ENCODE data around the gene CCNDBP1.

DNA sequence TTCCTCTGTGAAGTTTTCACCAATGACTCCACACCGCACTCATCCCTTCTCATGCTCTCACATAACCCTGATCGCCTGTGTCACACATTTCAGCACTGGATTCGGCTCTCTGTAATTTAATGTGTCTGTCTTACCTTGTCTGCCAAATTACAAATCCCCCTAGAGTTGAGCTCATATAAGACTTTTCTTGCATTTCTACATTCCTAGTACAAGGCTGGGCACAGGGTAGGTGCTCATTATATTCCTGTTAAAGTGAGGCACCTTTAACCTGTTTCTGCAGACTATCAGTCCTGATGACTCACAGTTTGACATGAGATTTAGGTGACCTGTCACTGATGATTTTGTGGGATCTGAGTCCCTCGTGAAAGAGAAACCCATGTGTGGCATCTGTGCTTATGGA lies 58.9 kb downstream of the CCNDBP1 start:
- TF ChIP-seq, protein P1, sequence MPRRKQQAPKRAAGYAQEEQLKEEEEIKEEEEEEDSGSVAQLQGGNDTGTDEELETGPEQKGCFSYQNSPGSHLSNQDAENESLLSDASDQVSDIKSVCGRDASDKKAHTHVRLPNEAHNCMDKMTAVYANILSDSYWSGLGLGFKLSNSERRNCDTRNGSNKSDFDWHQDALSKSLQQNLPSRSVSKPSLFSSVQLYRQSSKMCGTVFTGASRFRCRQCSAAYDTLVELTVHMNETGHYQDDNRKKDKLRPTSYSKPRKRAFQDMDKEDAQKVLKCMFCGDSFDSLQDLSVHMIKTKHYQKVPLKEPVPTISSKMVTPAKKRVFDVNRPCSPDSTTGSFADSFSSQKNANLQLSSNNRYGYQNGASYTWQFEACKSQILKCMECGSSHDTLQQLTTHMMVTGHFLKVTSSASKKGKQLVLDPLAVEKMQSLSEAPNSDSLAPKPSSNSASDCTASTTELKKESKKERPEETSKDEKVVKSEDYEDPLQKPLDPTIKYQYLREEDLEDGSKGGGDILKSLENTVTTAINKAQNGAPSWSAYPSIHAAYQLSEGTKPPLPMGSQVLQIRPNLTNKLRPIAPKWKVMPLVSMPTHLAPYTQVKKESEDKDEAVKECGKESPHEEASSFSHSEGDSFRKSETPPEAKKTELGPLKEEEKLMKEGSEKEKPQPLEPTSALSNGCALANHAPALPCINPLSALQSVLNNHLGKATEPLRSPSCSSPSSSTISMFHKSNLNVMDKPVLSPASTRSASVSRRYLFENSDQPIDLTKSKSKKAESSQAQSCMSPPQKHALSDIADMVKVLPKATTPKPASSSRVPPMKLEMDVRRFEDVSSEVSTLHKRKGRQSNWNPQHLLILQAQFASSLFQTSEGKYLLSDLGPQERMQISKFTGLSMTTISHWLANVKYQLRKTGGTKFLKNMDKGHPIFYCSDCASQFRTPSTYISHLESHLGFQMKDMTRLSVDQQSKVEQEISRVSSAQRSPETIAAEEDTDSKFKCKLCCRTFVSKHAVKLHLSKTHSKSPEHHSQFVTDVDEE (CRISPR knock-in tag; IDR thresholded peaks at IDR 0.05), result no peak
- TF ChIP-seq ZFP3 (CRISPR knock-in tag; IDR thresholded peaks at IDR 0.05), result no peak
- no peak for TF ChIP-seq ZNF565 (CRISPR knock-in tag; conservative IDR thresholded peaks at IDR 0.05; ENCODE audit: low read depth)
- TF ChIP-seq, protein P2, sequence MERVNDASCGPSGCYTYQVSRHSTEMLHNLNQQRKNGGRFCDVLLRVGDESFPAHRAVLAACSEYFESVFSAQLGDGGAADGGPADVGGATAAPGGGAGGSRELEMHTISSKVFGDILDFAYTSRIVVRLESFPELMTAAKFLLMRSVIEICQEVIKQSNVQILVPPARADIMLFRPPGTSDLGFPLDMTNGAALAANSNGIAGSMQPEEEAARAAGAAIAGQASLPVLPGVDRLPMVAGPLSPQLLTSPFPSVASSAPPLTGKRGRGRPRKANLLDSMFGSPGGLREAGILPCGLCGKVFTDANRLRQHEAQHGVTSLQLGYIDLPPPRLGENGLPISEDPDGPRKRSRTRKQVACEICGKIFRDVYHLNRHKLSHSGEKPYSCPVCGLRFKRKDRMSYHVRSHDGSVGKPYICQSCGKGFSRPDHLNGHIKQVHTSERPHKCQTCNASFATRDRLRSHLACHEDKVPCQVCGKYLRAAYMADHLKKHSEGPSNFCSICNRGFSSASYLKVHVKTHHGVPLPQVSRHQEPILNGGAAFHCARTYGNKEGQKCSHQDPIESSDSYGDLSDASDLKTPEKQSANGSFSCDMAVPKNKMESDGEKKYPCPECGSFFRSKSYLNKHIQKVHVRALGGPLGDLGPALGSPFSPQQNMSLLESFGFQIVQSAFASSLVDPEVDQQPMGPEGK (CRISPR knock-in tag; IDR thresholded peaks at IDR 0.05; ENCODE audit: borderline replicate concordance), result no peak
- TF ChIP-seq BACH2 (CRISPR knock-in tag; IDR thresholded peaks at IDR 0.05; ENCODE audit: borderline replicate concordance), result no peak
- no peak for TF ChIP-seq ARNTL (CRISPR knock-in tag; IDR thresholded peaks at IDR 0.05; ENCODE audit: borderline replicate concordance, low read depth)
- no peak for TF ChIP-seq ZFP30 (CRISPR knock-in tag; IDR thresholded peaks at IDR 0.05)

Measured in SK-N-SH treated with all-trans-retinoic acid at 6 μM for 48 hours (cell line).